AG09309 (cell line): ENCODE results near the gene SLCO2B1.

Source experiments
- DNase-seq: peaks from one replicate; pipeline ENCODE4 v3.0.0-alpha.2; 2010; ENCODE audit warnings: low read depth
- H3K4me3 ChIP-seq: 2 replicates; pipeline ENCODE4 v1.5.1; 2011; ENCODE audit warnings: mild to moderate bottlenecking, low read depth, low read length, moderate library complexity; ENCODE audit not compliant: control insufficient read depth
- TF ChIP-seq, protein P1 (sequence below): IDR thresholded peaks from 2 replicates; pipeline ENCODE4 v1.5.1; 2011; ENCODE audit warnings: mild to moderate bottlenecking, low read depth, low read length, inconsistent platforms; ENCODE audit not compliant: insufficient read depth, control insufficient read depth; ENCODE audit errors: missing control alignments

The SLCO2B1 gene

DNA sequence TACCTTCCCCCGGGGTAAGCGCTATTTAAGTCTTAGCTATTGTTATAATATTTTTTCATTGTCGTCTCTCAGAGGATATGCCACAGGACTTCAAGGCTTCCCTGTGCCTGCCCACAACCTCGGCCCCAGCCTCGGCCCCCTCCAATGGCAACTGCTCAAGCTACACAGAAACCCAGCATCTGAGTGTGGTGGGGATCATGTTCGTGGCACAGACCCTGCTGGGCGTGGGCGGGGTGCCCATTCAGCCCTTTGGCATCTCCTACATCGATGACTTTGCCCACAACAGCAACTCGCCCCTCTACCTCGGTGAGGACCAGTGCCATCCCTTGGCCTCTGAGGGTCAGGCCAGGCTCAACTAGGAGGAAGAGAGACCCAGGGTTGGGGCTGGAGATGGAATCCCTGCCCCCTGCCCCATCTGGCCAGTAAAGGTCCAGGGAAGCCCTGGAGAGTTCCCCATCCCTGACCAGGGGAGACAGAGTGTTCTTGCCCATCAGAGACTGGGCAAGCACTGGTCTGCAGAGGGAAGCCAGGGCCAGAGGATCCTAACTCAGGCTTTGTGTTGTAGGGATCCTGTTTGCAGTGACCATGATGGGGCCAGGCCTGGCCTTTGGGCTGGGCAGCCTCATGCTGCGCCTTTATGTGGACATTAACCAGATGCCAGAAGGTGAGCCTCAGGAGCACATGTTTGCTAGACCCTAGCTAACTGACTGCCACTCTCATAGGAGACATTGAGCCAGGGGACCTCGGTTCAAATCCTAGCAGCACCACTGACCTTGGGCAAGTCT lies 18.4 kb downstream of the SLCO2B1 start:
- no peak overlapping the region for H3K4me3 ChIP-seq
- TF ChIP-seq, protein P1, sequence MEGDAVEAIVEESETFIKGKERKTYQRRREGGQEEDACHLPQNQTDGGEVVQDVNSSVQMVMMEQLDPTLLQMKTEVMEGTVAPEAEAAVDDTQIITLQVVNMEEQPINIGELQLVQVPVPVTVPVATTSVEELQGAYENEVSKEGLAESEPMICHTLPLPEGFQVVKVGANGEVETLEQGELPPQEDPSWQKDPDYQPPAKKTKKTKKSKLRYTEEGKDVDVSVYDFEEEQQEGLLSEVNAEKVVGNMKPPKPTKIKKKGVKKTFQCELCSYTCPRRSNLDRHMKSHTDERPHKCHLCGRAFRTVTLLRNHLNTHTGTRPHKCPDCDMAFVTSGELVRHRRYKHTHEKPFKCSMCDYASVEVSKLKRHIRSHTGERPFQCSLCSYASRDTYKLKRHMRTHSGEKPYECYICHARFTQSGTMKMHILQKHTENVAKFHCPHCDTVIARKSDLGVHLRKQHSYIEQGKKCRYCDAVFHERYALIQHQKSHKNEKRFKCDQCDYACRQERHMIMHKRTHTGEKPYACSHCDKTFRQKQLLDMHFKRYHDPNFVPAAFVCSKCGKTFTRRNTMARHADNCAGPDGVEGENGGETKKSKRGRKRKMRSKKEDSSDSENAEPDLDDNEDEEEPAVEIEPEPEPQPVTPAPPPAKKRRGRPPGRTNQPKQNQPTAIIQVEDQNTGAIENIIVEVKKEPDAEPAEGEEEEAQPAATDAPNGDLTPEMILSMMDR: no peak
- no peak for DNase-seq

DNA sequence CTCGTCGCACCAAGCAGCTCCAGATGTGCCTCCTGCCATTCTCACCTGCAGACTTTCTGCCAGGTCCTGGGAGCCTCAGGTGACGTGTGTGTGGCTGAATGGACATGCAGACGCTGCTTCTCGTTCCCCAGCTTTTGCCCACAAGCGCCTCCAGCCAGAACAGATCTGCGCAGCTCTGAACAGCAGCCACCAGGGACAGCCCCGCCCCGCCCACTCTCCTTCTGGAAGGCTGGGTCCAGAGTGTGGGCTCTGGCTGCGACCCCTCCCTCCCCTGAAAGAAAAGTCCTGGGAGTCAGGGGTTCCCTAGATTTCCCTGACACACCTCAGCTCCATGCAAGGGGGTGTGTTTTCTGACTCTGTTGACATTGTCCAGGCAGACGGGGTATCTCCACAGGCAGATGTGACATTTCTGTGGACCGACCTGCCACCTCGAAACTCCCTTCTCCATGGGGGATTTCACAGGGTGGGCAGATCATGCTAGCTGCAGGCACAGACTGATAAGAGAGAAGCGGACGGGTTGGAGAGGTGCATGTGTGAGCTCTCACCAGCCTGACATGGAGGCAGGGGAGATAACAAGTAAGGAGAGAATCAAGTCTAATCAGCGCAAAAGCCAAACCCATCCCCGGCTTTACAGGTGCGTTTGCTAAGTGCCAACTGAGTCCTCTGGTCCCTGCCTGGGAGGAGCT lies 19.8 kb downstream of the SLCO2B1 start:
- H3K4me3 ChIP-seq: no peak overlapping the region
- TF ChIP-seq, protein P1: no peak
- no peak for DNase-seq

DNA sequence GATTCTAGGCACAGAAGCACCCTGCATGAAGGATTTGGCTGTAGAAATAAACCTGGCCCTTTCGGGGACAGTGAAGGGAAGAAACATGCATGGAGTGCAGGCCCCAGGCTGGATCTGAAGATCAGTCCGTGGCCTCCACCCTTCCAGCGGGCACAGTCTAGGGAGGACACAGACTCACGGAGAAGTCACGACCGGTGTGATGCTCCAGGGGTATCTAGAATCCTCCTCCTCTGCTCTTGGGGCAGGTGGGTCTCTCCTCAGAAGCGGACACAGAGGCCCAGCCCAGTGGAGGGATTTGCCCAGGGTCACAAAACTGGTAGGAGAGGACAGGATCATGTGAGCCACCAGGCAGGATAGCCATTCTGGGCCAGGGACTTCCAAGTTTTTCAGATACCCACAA lies 22.4 kb downstream of the SLCO2B1 start:
- TF ChIP-seq, protein P1: no peak
- H3K4me3 ChIP-seq: no peak overlapping the region
- no peak for DNase-seq

- peak; percentile 4 for DNase-seq
- TF ChIP-seq, protein P1: no peak
These were observed 24.0 kb downstream of the SLCO2B1 start for GRCh38 chr11:75174781-75175370.

GRCh38 chr11:75182664-75183063 lies 31.8 kb downstream of the SLCO2B1 start:
- DNase-seq: no peak
- TF ChIP-seq, protein P1: no peak
- no peak overlapping the region for H3K4me3 ChIP-seq

More at GRCh38 chr11:75174781-75175370, 24.0 kb downstream of the SLCO2B1 start:
- H3K4me3 ChIP-seq: no peak overlapping the region

DNA sequence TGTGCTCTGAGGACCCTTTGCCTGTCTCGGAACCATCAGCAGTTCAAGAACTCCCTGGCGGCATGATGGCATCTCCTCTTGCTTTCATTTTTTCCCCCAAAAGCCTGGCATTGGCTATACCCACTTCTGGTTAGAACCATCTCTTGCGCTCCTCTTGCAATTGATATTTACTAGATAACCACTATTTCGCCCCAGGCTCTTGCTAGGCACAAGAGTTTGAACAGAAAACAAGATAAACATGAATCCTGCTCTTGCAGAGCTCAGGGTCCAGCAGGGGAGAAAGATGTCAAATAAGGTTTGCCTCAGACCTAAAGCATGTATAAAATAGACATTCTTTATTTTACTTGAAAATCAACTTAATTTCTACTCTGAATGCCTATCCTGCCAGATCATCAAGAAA lies 33.1 kb downstream of the SLCO2B1 start:
- no peak for DNase-seq
- H3K4me3 ChIP-seq: no peak overlapping the region

More for the DNA sequence above, 33.1 kb downstream of the SLCO2B1 start:
- TF ChIP-seq, protein P1: no peak
